Measurements from ENCODE around the gene C19orf25. TPM values are rescaled to one million over a fixed set of nuclear protein-coding genes. Genes with fewer than 3 reads are reported as not detected.

The C19orf25 gene
- total and polyA plus RNA-seq, 11 donors = 9.4 to 29.2 (median 16.0) TPM

- 0 to 1% (median 1%) methylated on average over 43 to 74 of the region's 74 CpGs for WGBS, 4 donors
- intact Hi-C loops (cut with DNase I) = loop anchor here in 1 of 10 donors (1.0 to 2.0 kb wide), 2 partner anchors 11 to 162 kb away; partner anchors contain the start of genes C19orf25 and TCF3
- ATAC-seq (peak; percentile 93 to 96 (median 95)), DNase-seq (peak; percentile 99)
- Histone ChIP-seq H3K36me3 (no peaks in the 10 kb centered on the region), H3K4me3 (peak within 1 kb of the TSS; percentile 35 to 77 (median 60)), H3K9me3 (no peaks in the 10 kb centered on the region), H3K27me3 (peaks cover 0 to 13% (median 0%) of the 10 kb centered on the region in 9 donors), H3K4me1 (peaks cover 3 to 29% (median 14%) of the 10 kb centered on the region in 12 donors), H3K27ac (peak within 1 kb of the TSS in 11 of 12 donors; percentile 55 to 87 (median 78))
- TF ChIP-seq POLR2A (IDR thresholded peaks at IDR 0.05) = no peak
- no peak for TF ChIP-seq CTCF (IDR thresholded peaks at IDR 0.05)
Measured at GRCh38 chr19:1490311-1491113, 11.5 kb upstream of the C19orf25 start, which contains the start of gene PCSK4. PCSK4 (minus strand) TSS chr19:1490350; CDS start chr19:1490346, 4 bp downstream.

- peaks cover 0 to 13% (median 0%) of the 10 kb centered on the region in 9 donors for H3K27me3 ChIP-seq
- H3K9me3 ChIP-seq = no peaks in the 10 kb centered on the region
- no peaks in the 10 kb centered on the region for H3K36me3 ChIP-seq
- H3K27ac ChIP-seq = peak overlapping the region in 11 of 12 donors; percentile 55 to 87 (median 78)
- H3K4me3 ChIP-seq = peak overlapping the region; percentile 8 to 77 (median 58)
- DNase-seq (peak in 2 of 5 donors; percentile 33 to 68), ATAC-seq (no peak)
- peaks cover 3 to 29% (median 14%) of the 10 kb centered on the region in 12 donors for H3K4me1 ChIP-seq
- TF ChIP-seq CTCF (IDR thresholded peaks at IDR 0.05) (no peak), POLR2A (IDR thresholded peaks at IDR 0.05) (peak in 1 of 2 donors; percentile 25)
- intact Hi-C loops (cut with DNase I) = loop anchor here in 1 of 10 donors (1.0 to 2.0 kb wide), 2 partner anchors 10 to 163 kb away; partner anchors contain the start of genes C19orf25 and TCF3
- WGBS, 4 donors = 29 to 41% (median 36%) methylated on average over 23 to 37 of the region's 37 CpGs
Measured at GRCh38 chr19:1489463-1490310, 10.7 kb upstream of the C19orf25 start.

DNA sequence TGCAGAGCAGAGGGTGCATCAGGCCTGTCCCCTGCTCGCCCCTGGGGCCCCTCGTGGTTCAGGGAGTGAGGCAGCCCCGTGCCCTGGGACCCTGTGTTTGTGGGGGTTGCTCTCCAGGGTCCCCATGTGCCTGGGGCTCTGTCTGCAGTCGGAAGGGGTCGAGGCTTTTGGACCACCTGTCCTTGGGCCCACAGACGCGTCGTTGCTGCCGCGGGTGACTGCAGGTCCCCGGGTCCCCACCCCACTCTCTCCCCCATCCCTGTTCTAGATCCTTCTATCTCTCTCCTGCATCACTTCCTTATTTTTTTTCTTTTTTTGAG, 9.2 kb upstream of the C19orf25 start:
- ATAC-seq (no peak), DNase-seq (no peak)
- H3K27me3 ChIP-seq = peaks cover 0 to 13% (median 0%) of the 10 kb centered on the region in 9 donors
- TF ChIP-seq POLR2A (IDR thresholded peaks at IDR 0.05) (no peak), CTCF (IDR thresholded peaks at IDR 0.05) (no peak)
- no peak overlapping the region for H3K27ac ChIP-seq
- intact Hi-C loops (cut with DNase I) = no loop called here
- H3K4me1 ChIP-seq = peaks cover 3 to 28% (median 14%) of the 10 kb centered on the region in 12 donors
- no peaks in the 10 kb centered on the region for H3K9me3 ChIP-seq
- no peaks in the 10 kb centered on the region for H3K36me3 ChIP-seq
- WGBS, 4 donors = 85 to 96% (median 89%) methylated on average over 9 to 11 of the region's 11 CpGs
- H3K4me3 ChIP-seq = no peak overlapping the region

Data from heart left ventricle (tissue), 16 donors.